GM21360 (cell line): Measurements from ENCODE around the gene AWAT1.
"Not testable (repeated sequence)": the region's sequence is repeated elsewhere in the genome, so short reads cannot be mapped to it uniquely, and the experiment has no call there.

Source experiments
- ATAC-seq: cut with Tn5 transposase; IDR thresholded peaks from one replicate; pipeline ENCODE4 v1.9.1; 2021; ENCODE audit warnings: mild to moderate bottlenecking, moderate library complexity; ENCODE audit not compliant: unreplicated experiment

Gene AWAT1

DNA sequence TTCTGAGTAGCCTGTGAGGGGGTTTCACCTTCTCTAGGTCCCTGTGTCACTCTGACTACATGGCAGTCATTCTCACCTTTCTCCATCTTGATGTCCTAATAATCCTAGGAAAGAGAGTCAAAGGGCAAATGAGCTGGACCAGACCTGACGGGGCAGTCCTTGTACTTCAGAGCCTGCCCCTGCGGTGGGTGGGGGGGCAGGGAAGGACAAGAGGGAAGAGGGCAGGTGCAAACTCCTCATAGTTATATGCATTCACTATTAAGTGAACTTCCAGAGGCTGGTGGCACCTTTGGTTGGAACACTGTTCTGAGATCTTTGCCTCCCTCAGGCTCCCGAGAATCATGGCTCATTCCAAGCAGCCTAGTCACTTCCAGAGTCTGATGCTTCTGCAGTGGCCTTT lies at the start of gene AWAT1:
Gene AWAT1 (plus strand): TSS at position 301 of the 400 bp plus-strand sequence. CDS start 41 bp downstream, at position 342.
- no peak for ATAC-seq

GRCh38 chrX:70190225-70190624 lies 44.2 kb upstream of the AWAT1 start:
- no peak for ATAC-seq

DNA sequence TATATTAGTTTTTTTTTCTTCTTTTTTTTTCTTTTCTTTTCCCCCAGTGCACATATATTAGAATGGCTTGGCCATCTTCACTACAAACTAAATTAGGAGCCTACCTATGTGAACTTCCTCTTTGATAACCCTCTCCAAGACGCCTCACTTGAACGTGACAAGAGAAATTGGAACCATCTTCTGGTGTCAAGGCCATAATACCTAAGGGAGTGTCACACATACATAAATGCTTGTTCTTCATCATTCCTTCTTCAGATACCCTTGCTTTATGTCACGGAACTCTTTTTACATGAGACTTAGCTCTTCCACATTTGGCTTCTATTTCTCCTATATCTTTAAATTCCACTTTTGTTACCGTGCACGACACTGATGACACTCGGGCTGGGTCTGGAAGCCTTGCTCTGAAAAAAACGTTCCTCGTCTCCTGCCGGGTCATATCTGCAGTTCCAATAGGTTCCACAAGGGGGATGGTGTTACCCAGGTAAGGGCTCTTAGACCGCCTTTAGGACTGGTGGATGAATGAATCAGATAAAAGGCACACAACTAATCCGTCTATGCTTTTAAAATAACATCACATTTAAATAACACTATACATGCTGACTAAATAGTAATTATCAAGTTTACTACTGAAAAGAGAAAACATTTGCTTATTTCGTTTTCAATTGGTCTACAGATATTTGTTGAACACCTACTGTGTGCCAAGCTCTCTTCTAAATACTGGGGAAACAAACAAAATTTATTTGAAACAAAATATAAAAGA lies 37.3 kb upstream of the AWAT1 start:
- peak; percentile 77 for ATAC-seq

DNA sequence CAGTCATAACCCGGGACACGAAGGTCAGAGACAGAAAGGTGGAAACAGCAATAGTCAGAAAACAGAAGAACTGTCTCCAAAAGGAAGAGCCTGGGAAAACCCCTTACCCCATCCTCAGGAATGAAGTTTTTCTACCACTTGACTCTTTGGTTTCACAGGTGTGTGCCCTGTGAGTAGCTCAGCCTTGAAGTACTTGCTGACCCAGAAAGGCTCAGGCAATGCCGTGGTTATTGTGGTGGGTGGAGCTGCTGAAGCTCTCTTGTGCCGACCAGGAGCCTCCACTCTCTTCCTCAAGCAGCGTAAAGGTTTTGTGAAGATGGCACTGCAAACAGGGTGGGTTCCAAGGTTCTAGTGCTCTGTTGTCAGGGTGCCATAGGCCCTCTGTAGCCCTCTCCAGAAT lies 32.7 kb upstream of the AWAT1 start:
- ATAC-seq, result no peak

DNA sequence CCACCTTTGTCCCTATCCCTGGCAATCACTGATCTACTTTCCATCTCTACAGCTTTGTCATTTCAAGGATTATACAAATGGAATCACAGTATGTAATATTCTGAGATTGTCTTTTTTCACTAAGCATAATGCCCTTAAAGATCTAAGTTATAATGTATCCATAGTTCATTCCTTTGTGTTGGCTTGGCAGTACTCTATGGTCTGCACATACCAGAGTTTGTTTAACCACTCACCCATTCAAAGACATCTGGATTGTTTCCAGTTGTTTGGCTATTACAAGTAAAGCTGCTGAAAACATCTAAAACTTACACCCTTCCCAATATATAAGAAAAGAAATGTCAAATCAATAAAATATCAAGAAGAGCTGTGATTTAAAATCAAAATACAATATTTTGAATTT lies 26.0 kb upstream of the AWAT1 start:
- ATAC-seq, result no peak

GRCh38 chrX:70209570-70209969 lies 24.9 kb upstream of the AWAT1 start:
- ATAC-seq, result not testable (repeated sequence)

DNA sequence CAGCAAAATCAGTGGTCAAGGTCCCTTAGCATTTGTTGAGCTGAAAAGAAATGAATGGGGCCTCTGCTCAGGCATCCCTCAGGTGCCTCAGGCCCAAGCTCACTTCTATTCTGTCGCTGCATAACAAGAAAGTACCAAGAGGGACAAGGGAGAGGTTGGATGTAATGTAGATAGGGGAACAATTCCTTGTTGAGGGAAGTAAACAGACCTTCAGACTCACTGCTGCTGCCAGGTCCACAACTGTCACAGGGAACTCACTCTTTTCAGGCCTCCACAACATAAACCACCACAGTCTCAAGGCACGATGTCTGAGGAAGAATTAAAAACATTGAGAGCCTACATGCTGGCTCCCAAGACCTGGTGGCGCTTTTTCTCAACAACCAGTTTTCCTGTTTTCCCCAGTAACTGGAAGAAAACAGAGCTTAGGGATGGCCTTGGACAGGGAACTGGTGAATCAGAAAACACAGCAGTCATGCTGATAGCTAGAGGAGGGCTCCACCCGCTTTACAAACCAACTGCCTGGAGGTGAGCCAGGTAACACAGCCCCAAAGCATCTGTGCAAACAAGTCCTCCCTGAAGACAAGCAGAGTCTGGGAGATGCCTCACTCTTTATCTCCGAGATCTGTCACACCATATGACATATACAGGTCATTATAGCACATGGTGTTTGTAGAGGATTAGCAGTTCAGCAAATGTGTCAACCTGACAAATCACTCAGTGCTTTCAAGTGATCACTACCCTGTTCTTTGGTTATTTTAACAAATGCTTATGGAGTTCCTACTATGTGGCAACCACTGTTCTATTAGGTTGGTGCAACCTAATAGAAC lies 14.3 kb upstream of the AWAT1 start:
- no peak for ATAC-seq

DNA sequence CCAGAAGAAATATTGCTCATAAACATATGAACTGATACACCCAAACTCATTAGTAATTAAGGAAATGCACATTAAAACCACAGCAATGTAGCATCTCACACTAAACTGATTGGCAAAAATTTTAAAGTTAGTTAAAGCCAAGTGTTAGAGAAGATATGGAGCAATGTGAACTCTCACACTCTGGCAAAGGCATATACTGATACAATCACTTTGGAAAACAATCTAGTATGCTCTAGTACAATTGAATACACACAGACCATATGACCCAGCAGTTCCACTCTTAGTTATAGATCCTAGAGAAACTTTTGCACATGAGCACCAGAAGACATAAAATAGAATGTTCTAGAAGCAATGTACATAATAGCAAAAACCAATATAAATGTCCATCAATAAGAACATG lies 8.4 kb upstream of the AWAT1 start:
- no peak for ATAC-seq

- no peak for ATAC-seq
Measured at GRCh38 chrX:70226687-70227086, 7.8 kb upstream of the AWAT1 start.

DNA sequence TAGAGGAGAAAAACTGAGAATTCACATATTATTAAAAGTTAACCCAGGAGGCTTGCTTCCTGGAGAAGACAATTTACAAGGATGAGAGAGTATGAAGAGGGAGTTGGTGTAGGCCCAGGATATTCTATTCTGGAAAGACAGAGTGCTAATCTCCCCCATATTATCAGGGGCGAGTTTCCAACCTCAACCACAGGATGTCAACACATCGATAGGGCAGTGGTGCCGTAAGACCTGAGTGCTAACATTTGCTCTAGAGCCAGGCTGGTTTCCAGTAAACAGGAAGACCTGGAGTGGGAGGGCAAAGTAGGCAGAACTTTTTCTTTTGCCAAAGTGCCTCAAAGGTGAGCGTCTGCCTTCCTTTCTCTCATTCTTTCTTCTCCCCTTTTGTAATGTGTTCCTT lies 2.8 kb upstream of the AWAT1 start:
- ATAC-seq, result no peak

GRCh38 chrX:70240751-70241150 lies 6.3 kb downstream of the AWAT1 start:
- no peak for ATAC-seq

DNA sequence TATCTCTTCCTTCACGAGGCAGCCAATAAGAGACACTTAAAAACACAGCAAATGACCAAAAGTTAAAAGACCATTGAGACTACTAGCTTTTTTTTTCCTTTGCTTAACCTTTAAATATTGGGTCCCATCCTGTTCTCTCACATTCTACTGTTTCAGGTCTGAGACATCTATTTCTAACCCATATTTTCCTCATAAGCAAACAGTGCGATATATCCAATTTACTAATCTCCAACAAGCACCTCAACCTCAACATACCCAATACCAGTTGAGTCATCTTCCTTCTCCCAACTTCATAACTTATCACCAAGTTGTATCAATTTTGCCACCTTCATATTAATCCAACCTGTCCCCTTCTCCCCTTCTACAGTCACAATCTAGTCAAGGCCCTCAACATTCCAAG lies 7.0 kb downstream of the AWAT1 start:
- no peak for ATAC-seq

DNA sequence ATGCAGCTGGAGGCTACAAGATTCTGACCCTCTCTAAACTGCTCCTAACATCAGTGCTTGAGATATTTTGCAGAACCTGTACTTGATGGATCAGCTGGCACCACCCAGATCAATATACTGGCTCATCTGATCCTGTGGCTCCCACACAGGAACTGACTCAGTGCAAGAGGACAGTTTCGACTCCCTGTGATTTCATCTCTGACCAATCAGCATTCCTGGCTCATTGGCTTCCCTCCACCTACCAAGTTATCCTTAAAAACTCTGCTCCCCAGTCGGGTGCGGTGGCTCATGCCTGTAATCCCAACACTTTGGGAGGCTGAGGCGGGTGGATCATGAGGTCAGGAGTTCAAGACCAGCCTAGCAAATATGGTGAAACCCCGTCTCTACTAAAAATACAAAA lies 9.1 kb downstream of the AWAT1 start:
- not testable (repeated sequence) for ATAC-seq

DNA sequence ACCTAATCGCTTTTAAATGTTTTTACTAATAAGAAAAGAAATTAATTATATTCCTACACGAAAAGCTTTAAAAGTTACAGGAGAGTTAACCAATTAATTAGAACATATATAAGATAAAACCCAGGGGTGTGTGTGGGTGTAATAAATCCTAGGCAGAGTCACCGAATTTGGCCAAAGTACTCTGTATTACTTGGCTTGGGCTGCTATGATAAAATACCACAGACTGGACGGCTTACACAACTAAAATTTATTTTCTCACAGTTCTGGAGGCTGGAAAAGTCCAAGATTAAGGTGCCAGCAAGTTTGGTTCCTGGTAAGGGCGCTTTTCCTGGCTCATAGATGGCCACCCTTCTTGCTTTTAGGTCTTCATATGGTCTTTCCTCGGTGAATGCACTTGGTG lies 10.4 kb downstream of the AWAT1 start:
- no peak for ATAC-seq

DNA sequence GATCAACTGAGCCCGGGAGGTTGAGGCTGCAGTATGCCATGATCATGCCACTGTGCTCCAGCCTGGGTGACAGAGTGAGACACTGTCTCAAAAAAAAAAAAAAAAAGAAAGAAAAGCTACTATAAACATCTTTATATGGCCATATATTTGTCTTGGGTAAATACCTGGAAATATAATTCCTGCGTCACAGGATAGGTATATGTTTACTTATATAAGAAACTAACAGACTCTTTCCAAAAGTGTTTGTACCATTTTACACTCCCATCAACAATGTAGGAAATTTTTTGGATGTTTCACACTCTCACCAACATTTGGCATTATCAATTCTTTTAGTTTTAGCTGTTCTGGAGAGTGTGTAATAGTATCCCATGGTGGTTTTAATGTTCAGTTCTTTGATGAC lies 12.8 kb downstream of the AWAT1 start:
- no peak for ATAC-seq

DNA sequence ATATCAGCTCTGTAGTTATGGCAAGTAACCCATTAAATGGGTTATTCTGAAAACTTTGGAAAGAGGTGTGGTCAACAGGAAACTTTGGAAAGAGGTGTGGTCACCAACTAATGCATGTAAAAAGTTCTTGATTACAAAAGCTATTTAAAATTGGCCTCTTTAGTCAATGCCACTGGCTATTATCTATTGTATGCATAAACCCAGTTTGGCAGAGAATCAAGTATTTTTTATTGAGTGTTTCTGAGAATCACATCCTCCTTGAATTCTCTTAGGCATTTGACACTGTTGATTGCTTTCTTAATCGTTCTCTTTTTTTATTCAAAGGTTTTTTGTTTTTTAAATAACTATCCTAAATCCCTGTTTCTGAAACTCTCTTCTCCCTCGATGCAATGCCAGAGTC lies 18.0 kb downstream of the AWAT1 start:
- ATAC-seq, result no peak

GRCh38 chrX:70253377-70254062 lies 19.1 kb downstream of the AWAT1 start:
- ATAC-seq, result no peak

GRCh38 chrX:70254063-70254400 lies 19.6 kb downstream of the AWAT1 start:
- no peak for ATAC-seq

DNA sequence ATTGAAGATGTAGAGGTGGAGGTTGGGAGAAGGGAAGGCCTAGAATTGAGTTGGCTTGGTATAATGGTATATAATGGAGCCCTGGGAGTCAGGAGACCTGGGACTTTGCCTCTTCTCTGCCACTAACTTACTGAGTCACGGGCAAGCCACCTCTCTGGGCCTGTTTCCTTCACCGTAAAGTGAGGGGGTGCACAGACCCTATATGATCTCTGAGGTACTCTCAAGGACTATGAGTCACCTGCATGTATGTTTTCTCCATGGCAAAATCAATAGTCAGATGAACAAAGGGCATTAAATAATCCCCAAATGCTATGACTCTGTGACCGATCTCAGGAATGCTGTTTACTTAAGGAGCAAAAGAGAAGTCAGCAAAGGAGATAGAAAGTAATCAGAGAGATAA lies 20.5 kb downstream of the AWAT1 start:
- no peak for ATAC-seq

- no peak for ATAC-seq
Measured at GRCh38 chrX:70255452-70255851, 21.0 kb downstream of the AWAT1 start.

GRCh38 chrX:70257423-70258288 lies 23.2 kb downstream of the AWAT1 start:
- ATAC-seq, result no peak
